Kidney epithelial cell (primary cell): Measurements from ENCODE around the gene RGS7. TPM values are rescaled to one million over a fixed set of nuclear protein-coding genes. Genes with fewer than 3 reads are reported as not detected.
"Not testable (repeated sequence)": the region's sequence is repeated elsewhere in the genome, so short reads cannot be mapped to it uniquely, and the experiment has no call there.

Source experiments
- DNase-seq: peaks from one replicate; pipeline ENCODE4 v3.0.0-alpha.2; 2010; ENCODE audit warnings: low read depth
- H3K27me3 ChIP-seq: 2 replicates; pipeline ENCODE4 v1.6.0; 2011; ENCODE audit warnings: low read length; ENCODE audit not compliant: control insufficient read depth, insufficient read depth
- H3K36me3 ChIP-seq: 2 replicates; pipeline ENCODE4 v1.5.1; 2011; ENCODE audit warnings: low read length; ENCODE audit not compliant: control insufficient read depth, insufficient read depth
- H3K4me3 ChIP-seq: 2 replicates; pipeline ENCODE4 v1.5.1; 2011; ENCODE audit warnings: low read depth, mild to moderate bottlenecking, control low read depth, low read length
- total RNA-seq: library from RNA; depleted of rRNA; stranded (reverse); fragments of >200 nt; gene quantifications from 2 replicates; pipeline ENCODE4 v1.2.3, GENCODE V29; 2015
- TF ChIP-seq, protein P1 (sequence below): IDR thresholded peaks from 2 replicates; pipeline ENCODE4 v1.5.1; 2011; ENCODE audit warnings: mild to moderate bottlenecking, moderate library complexity, low read length, control low read depth, inconsistent platforms; ENCODE audit not compliant: insufficient read depth, poor library complexity, severe bottlenecking

RGS7 gene
- total RNA-seq, 1 donor from 2014 or later = 1.5 TPM

DNA sequence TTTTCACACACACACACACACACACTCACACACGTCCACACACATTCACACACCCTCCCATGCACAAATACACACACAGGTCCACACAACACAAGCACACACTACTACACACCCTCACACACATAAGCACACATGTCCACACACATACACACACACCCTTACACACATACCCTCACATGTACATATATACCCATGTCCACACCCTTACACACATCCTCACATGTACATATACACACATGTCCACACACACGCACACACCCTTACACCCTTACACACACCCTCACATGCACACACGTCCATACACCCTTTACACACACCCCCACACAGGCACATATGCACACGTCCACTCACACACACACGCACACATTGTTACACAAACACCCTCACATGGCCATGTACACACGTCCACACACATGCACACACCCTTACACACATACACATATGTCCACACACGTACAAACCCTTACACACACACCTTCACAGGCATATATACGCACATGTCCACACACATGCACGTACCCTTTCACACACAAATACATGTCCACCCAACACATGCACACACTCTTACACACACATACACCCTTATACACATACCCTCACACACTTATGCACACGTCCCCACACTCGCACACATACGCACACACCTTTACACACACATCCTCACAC is 50.7 kb downstream of the RGS7 start:
- DNase-seq = no peak
- Histone ChIP-seq H3K36me3 (no peaks in the 10 kb centered on the region), H3K27me3 (no peaks in the 10 kb centered on the region), H3K4me3 (no peak overlapping the region)
- TF ChIP-seq, protein P1, sequence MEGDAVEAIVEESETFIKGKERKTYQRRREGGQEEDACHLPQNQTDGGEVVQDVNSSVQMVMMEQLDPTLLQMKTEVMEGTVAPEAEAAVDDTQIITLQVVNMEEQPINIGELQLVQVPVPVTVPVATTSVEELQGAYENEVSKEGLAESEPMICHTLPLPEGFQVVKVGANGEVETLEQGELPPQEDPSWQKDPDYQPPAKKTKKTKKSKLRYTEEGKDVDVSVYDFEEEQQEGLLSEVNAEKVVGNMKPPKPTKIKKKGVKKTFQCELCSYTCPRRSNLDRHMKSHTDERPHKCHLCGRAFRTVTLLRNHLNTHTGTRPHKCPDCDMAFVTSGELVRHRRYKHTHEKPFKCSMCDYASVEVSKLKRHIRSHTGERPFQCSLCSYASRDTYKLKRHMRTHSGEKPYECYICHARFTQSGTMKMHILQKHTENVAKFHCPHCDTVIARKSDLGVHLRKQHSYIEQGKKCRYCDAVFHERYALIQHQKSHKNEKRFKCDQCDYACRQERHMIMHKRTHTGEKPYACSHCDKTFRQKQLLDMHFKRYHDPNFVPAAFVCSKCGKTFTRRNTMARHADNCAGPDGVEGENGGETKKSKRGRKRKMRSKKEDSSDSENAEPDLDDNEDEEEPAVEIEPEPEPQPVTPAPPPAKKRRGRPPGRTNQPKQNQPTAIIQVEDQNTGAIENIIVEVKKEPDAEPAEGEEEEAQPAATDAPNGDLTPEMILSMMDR = no peak

DNA sequence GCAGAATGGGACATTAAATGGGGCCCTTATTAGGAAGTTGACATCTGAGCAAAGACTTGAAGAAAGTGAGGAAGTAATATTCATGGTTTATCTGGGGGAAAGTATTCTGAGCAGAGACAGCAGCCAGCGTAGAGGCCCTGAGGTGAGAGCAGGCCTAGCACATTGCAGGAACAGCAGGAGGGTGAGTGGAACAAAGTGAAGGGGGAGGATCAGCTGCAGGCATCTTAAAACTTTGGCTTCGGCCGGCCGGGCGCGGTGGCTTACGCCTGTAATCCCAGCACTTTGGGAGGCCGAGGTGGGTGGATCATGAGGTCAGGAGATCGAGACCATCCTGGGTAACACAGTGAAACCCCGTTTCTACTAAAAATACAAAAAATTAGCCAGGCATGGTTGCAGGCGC is 55.0 kb downstream of the RGS7 start:
- not testable (repeated sequence) for DNase-seq, H3K4me3 ChIP-seq, H3K27me3 ChIP-seq, H3K36me3 ChIP-seq

GRCh38 chr1:241299347-241299746 is 57.7 kb downstream of the RGS7 start:
- H3K27me3 ChIP-seq = no peaks in the 10 kb centered on the region
- DNase-seq = no peak
- TF ChIP-seq, protein P1 = no peak
- no peaks in the 10 kb centered on the region for H3K36me3 ChIP-seq
- H3K4me3 ChIP-seq = no peak overlapping the region

DNA sequence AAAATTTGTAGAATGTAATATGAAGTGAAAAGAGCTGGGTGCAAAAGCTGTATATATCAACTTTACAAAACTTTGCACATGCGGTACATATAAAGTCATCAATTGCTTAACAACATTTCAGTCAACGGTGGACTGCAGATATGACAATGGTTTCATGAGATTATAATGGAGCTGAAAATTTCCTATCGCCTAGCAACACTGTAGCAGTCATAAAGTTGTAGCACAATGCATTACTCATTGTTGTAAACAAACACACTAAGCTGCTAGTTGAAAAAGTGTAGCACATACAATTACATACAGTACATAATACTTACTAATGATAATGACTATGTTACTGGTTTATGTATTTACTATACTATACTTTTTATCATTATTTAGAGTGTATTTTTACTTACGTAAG is 64.0 kb downstream of the RGS7 start:
- TF ChIP-seq, protein P1 = no peak
- H3K36me3 ChIP-seq = no peaks in the 10 kb centered on the region
- DNase-seq = no peak
- no peaks in the 10 kb centered on the region for H3K27me3 ChIP-seq
- no peak overlapping the region for H3K4me3 ChIP-seq

DNA sequence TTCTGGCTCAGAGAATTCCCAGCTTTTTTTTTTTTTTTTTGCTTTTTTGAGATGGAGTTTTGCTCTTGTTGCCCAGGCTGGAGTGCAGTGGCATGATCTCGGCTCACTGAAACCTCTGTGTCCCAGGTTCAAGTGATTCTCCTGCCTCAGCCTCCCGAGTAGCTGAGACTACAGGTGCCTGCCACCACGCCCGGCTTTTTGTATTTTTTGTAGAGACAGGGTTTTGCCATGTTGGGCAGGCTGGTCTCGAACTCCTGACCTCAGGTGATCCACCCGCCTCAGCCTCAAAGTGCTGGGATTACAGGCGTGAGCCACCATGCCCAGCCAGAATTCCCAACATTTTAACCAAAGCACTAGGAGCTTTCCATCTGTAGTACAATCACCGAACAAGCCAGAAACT is 65.5 kb downstream of the RGS7 start:
- H3K27me3 ChIP-seq, H3K4me3 ChIP-seq, DNase-seq, H3K36me3 ChIP-seq: not testable (repeated sequence)

GRCh38 chr1:241286486-241286885 is 70.5 kb downstream of the RGS7 start:
- H3K4me3 ChIP-seq = no peak overlapping the region
- DNase-seq = no peak
- H3K27me3 ChIP-seq = no peaks in the 10 kb centered on the region
- TF ChIP-seq, protein P1 = no peak
- no peaks in the 10 kb centered on the region for H3K36me3 ChIP-seq

GRCh38 chr1:241276391-241276790 is 80.6 kb downstream of the RGS7 start:
- H3K4me3 ChIP-seq = no peak overlapping the region
- no peak for DNase-seq
- TF ChIP-seq, protein P1 = no peak
- no peaks in the 10 kb centered on the region for H3K27me3 ChIP-seq
- H3K36me3 ChIP-seq = no peaks in the 10 kb centered on the region
